ENCODE measurements around the gene GAGE13.

GRCh38 chrX:49282647-49283011, 48.8 kb upstream of the GAGE13 start:
- TF ChIP-seq BDP1 (IDR thresholded peaks at IDR 0.05; ENCODE audit: insufficient read depth, insufficient read length) (no peak), POLR2A (conservative IDR thresholded peaks at IDR 0.05) (no peak), ARHGAP35 (IDR thresholded peaks at IDR 0.05; ENCODE audit: partially characterized antibody) (no peak)

Measured in K562 (cell line).